ENCODE results near the gene RABGAP1L.

- TF ChIP-seq CTCF (IDR thresholded peaks at IDR 0.05; ENCODE audit: low read depth, low read length): no peak
- no peak for TF ChIP-seq POLR2A (IDR thresholded peaks at IDR 0.05; ENCODE audit: extremely low read depth, insufficient read length)
Measured at GRCh38 chr1:174160109-174160473, 771 bp downstream of the RABGAP1L start.
